IPS-18a (cell line): ENCODE results near the gene HOXA3.

Experiments used
- H3K27ac ChIP-seq: one replicate; pipeline ENCODE4 v1.5.1; 2013; ENCODE audit warnings: low read length
- H3K27me3 ChIP-seq: one replicate; pipeline ENCODE4 v1.6.1; 2013; ENCODE audit warnings: mild to moderate bottlenecking, low read length; ENCODE audit not compliant: control insufficient read depth, insufficient read depth
- H3K36me3 ChIP-seq: one replicate; pipeline ENCODE4 v1.6.1; 2013; ENCODE audit warnings: low read depth, low read length; ENCODE audit not compliant: control insufficient read depth
- H3K4me1 ChIP-seq: one replicate; pipeline ENCODE4 v1.6.1; 2013; ENCODE audit warnings: low read depth, low read length; ENCODE audit not compliant: control insufficient read depth
- H3K4me3 ChIP-seq: one replicate; pipeline ENCODE4 v1.5.1; 2013; ENCODE audit warnings: low read length
- H3K9ac ChIP-seq: one replicate; pipeline ENCODE4 v1.6.1; 2013; ENCODE audit warnings: mild to moderate bottlenecking, low read length, moderate library complexity
- H3K9me3 ChIP-seq: one replicate; pipeline ENCODE4 v1.6.1; 2013; ENCODE audit warnings: low read depth, low read length; ENCODE audit not compliant: control insufficient read depth

The HOXA3 gene

GRCh38 chr7:27105301-27106031 is 46.9 kb downstream of the HOXA3 start:
- H3K27me3 ChIP-seq: peaks cover 100% of the 10 kb centered on the region

DNA sequence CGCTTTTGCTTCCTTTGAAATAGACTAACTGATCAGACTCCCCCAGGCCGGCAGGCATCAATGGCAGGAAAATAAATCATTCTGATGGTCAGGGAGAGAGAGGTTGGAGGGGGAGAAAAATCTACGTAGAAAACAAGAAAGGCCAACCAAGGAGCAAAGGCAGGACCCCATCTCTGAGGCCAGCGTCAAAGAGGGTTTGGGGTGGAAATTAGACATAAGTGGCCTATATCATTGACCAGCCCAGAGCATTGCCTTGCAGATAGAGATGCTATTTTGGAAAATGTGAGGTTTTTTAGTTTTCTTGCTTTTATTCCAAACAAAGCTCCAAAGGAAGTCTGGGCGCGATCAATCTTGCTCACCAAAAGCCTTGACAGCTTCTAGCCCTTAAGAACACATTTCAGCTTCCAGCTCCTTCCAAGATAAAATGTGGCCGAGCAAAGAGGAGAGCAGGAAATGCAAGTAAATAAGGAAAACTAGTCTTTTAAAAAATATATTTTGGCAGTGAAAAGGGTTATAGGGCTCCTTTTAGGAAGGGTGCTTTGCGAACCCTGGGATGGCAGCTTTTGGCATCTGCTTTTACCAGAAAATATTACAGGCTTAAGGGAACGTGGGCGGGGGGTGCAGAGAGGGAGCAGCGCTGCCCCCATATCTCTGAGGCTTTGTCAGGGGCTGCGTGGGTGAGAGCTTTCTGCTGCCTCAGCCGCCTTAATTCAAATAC is 47.9 kb downstream of the HOXA3 start:
- H3K27ac ChIP-seq: no peak overlapping the region
- H3K9me3 ChIP-seq: no peaks in the 10 kb centered on the region
- peaks cover 10% of the 10 kb centered on the region for H3K4me1 ChIP-seq
- no peaks in the 10 kb centered on the region for H3K36me3 ChIP-seq
- H3K9ac ChIP-seq: no peak overlapping the region
- no peak overlapping the region for H3K4me3 ChIP-seq
- peaks cover 100% of the 10 kb centered on the region for H3K27me3 ChIP-seq

More at GRCh38 chr7:27105301-27106031, 46.9 kb downstream of the HOXA3 start:
- no peak overlapping the region for H3K9ac ChIP-seq
- H3K9me3 ChIP-seq: no peaks in the 10 kb centered on the region
- H3K4me3 ChIP-seq: peak overlapping the region; percentile 6
- H3K4me1 ChIP-seq: peaks cover 9% of the 10 kb centered on the region
- H3K27ac ChIP-seq: no peak overlapping the region
- no peaks in the 10 kb centered on the region for H3K36me3 ChIP-seq

GRCh38 chr7:27103489-27104226 is 48.7 kb downstream of the HOXA3 start:
- Histone ChIP-seq H3K9me3 (no peaks in the 10 kb centered on the region), H3K9ac (no peak overlapping the region), H3K27ac (no peak overlapping the region), H3K27me3 (peaks cover 100% of the 10 kb centered on the region), H3K4me1 (peaks cover 11% of the 10 kb centered on the region), H3K4me3 (no peak overlapping the region), H3K36me3 (no peaks in the 10 kb centered on the region)

- Histone ChIP-seq H3K9ac (no peak within 1 kb of the TSS), H3K27ac (no peak within 1 kb of the TSS), H3K36me3 (no peaks in the 10 kb centered on the region), H3K27me3 (peaks cover 100% of the 10 kb centered on the region), H3K4me3 (peak within 1 kb of the TSS; percentile 48), H3K9me3 (no peaks in the 10 kb centered on the region), H3K4me1 (peaks cover 13% of the 10 kb centered on the region)
Observed at GRCh38 chr7:27102581-27103442, 49.6 kb downstream of the HOXA3 start, which contains the start of gene HOXA2. HOXA2 (minus strand) TSS chr7:27102683; CDS start chr7:27102500, 183 bp downstream.

GRCh38 chr7:27101957-27102580 is 50.3 kb downstream of the HOXA3 start:
- peaks cover 100% of the 10 kb centered on the region for H3K27me3 ChIP-seq
- H3K9ac ChIP-seq: no peak overlapping the region
- H3K36me3 ChIP-seq: no peaks in the 10 kb centered on the region
- H3K4me1 ChIP-seq: peaks cover 16% of the 10 kb centered on the region
- H3K4me3 ChIP-seq: peak overlapping the region; percentile 48
- H3K27ac ChIP-seq: no peak overlapping the region
- H3K9me3 ChIP-seq: no peaks in the 10 kb centered on the region

DNA sequence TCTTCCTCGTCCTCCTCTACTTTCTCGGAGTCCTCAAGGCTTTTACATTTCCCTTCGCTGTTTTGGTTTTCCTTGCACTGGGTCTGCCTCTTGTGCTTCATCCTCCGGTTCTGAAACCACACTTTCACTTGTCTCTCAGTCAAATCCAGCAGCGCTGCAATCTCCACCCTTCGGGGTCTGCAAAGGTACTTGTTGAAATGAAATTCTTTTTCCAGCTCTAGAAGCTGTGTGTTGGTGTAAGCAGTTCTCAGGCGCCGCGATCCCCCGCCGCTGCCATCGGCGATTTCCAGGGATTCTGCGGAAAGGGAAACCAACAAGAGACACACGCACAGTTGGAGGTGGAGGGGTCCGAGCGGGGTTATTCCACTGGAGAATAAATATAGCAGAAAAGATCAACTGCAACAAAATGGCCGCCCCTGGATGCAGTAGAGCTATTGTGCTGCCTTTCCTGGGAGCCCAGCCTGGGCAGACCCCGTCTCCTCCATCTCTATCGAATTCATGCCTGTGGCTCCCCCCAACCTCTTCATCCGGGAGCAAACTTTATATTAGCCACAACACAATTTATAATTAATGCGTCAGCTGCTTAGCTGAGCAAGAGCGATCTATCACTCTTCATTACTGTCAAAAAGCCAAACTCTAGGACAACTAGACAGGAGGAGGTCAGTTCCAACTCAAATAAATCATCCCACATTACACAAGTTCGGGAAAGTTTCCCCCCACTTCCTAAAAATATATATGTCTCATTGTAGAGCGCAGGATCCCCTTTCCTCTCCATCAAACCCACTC is 51.0 kb downstream of the HOXA3 start:
- peaks cover 16% of the 10 kb centered on the region for H3K4me1 ChIP-seq
- peaks cover 100% of the 10 kb centered on the region for H3K27me3 ChIP-seq
- no peak overlapping the region for H3K27ac ChIP-seq
- H3K9me3 ChIP-seq: no peaks in the 10 kb centered on the region
- H3K36me3 ChIP-seq: no peaks in the 10 kb centered on the region
- no peak overlapping the region for H3K9ac ChIP-seq
- peak overlapping the region; percentile 48 for H3K4me3 ChIP-seq

DNA sequence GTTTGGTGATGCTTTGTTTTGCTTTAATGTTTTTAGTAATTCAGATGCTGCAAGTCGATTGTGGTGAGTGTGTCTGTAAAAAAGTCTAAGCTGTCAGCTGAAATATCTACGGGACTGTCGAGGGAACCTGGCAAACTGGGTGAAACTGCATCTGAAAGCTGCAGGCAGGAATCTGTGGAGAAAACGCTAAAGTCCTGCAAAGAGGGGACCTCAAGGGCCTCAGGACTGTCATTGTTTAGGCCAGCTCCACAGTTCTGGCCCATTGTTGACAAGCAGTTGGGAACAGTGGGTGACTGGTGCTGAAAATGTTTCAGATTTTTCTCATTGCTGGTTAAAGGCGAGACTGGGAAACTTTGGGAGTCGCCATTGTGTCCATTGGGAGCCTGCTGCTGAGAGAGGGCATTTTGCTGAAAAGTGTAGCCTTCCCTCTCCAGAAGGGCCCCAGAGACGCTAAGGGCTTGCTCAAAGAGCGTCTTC is 51.7 kb downstream of the HOXA3 start:
- Histone ChIP-seq H3K27ac (no peak overlapping the region), H3K4me3 (peak overlapping the region; percentile 48), H3K4me1 (peaks cover 16% of the 10 kb centered on the region), H3K27me3 (peaks cover 100% of the 10 kb centered on the region), H3K9me3 (no peaks in the 10 kb centered on the region), H3K36me3 (no peaks in the 10 kb centered on the region), H3K9ac (no peak overlapping the region)

DNA sequence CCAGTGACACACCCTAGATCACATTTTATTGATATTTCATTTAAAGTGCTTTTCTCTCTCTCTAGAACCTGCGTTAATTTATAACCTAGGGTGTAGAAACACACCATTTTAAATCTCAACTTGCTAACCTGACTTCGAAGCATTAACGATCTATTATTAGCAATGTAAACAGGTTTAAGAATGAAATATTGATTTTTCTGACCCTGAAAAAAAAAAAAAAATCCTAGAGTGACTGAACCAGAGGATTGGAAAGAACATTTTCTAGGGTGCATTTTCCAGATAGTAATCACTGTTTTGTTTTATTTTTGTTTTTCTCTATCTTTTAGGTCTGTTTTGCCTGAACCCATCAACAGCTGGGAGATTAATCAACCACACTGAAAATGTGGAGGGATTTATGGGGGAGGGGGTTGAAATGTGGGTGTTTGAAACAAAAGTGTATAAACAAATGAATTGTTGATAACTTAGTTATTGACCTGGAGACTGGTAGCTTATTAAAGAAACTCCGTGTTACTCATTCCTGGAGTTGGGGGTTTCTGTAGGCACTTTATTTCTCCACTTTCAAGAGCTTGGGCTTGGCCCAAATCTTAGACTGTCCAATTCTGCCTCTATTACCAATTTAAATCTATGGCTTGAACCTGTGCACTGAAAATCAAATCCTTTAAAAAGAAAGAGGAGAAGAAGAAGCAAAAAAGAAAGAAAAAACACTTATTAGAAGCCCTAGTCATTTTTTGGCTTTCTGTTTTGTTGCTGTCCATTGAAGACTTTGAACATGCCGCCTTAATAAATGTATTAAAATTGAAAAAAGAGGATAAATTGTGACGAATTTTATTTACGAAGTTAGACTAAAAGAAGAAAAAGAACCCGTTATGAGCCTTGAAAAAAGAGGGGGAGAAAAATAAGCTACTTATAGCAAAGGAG is 52.7 kb downstream of the HOXA3 start:
- no peaks in the 10 kb centered on the region for H3K9me3 ChIP-seq
- H3K27me3 ChIP-seq: peaks cover 100% of the 10 kb centered on the region
- no peak overlapping the region for H3K4me3 ChIP-seq
- H3K27ac ChIP-seq: no peak overlapping the region
- no peaks in the 10 kb centered on the region for H3K36me3 ChIP-seq
- peaks cover 16% of the 10 kb centered on the region for H3K4me1 ChIP-seq
- no peak overlapping the region for H3K9ac ChIP-seq

DNA sequence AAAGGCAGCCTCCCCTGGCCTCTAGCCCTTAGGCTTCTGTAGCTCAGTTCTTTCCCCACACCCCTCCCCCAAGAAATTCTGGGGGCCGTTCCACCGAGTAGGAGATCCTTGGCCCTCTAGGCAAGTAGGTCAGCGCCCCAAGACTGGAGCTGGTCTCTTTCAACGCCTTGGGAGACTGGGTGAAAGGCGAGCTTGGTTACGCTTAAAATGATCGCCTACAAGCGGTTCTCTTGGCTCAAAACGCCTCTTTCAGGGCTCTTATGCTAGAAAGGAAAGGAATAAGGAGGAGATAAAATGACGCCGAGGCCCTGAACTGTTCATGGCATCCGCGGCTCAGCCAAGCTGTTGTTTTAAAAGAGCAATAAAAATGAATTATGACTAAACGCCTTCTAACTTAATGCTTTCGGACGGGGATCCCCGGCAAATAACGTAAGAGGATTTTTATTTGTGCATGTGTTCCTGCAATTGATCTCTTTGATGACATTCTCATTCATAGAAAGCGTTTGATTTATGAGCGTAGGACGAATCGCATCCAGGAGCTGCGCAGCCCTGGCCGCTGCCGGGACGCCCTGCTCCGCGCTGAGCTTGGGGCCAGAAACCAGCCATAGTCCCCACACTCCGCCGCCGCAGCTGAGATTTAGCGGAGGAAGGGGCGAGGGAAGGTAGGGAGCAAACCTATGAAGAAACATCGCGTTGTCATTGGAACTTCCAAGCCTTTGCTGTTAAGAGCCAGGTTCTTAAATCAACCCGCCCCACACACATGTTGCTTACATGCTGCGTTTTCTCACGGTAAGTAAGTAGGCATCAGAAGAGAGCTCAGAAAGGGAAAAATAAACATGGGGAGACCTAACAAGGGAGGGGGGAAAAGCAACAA is 53.6 kb downstream of the HOXA3 start:
- Histone ChIP-seq H3K27ac (no peak overlapping the region), H3K36me3 (no peaks in the 10 kb centered on the region), H3K27me3 (peaks cover 100% of the 10 kb centered on the region), H3K9ac (no peak overlapping the region), H3K4me1 (peaks cover 16% of the 10 kb centered on the region), H3K9me3 (no peaks in the 10 kb centered on the region), H3K4me3 (peak overlapping the region; percentile 53)
